G401 (cell line): ENCODE measurements around the gene JOSD2. TPM values are rescaled to one million over a fixed set of nuclear protein-coding genes. Genes with fewer than 3 reads are reported as not detected.
"Not testable (repeated sequence)": the region's sequence is repeated elsewhere in the genome, so short reads cannot be mapped to it uniquely, and the experiment has no call there.

Experiments used
- DNase-seq: peaks from one replicate; pipeline ENCODE4 v3.0.0-alpha.2; 2015; ENCODE audit warnings: low spot score
- in situ Hi-C: cut with HindIII; loops from 2 replicates; pipeline ENCODE4 v1.10.0; 2016; ENCODE audit warnings: low sequenced_read_pairs, mixed read lengths
- total RNA-seq: library from RNA; depleted of rRNA; stranded (reverse); fragments of >200 nt; shearing (Covaris generic); gene quantifications from 2 replicates; pipeline ENCODE4 v1.2.3, GENCODE V29; 2014

Gene JOSD2
- total RNA-seq, 1 experiment from 2014 or later, result 13.6 TPM

- peak; percentile 72 for DNase-seq
- in situ Hi-C loops, result no loop called here
Observed at GRCh38 chr19:50548191-50549058, 37.4 kb upstream of the JOSD2 start.

GRCh38 chr19:50547385-50548190, 36.6 kb upstream of the JOSD2 start:
- DNase-seq, result peak; percentile 66

DNA sequence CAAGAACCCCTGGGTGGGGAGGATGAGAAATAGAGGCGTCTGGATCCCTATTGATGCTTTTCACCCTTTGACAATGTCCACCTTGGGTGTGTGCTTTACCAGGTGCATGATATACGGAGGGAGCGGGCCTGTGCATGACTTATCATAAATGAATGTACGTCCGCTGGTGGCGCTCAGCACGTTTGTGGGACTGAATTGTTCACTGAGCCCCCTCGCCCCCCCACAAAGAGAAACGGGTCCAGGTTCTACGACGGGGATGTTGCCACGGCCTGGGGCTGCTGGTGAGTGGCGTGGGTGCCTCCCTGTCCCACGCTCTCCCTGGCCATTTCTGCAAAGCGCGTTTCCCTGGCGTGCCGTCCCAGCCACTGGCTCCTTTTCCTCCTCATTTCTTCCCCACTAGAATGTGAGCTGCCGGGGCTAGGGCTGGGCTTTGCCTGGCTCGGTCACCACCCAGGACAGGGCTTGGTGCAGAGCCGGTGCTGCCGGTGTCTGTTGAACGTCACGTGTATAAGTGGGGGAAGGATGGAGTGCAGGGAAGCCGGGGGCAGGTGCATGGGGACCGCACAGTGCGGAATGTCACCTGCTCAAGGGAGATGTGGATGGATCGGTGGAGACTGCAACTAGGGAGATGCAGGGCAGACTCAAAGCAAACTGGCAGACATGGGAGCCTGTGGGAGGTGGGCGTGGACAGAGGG, 35.7 kb upstream of the JOSD2 start:
- DNase-seq, result peak; percentile 51
- in situ Hi-C loops, result no loop called here

More at GRCh38 chr19:50547385-50548190, 36.6 kb upstream of the JOSD2 start:
- in situ Hi-C loops, result no loop called here

GRCh38 chr19:50542943-50543342, 32.0 kb upstream of the JOSD2 start:
- peak; percentile 82 for DNase-seq
- in situ Hi-C loops, result no loop called here

GRCh38 chr19:50537769-50538230, 26.8 kb upstream of the JOSD2 start:
- peak; percentile 88 for DNase-seq
- in situ Hi-C loops, result no loop called here

- DNase-seq, result no peak
- in situ Hi-C loops, result no loop called here
Observed at GRCh38 chr19:50537306-50537685, 26.3 kb upstream of the JOSD2 start.

GRCh38 chr19:50536662-50537305, 25.8 kb upstream of the JOSD2 start:
- in situ Hi-C loops, result no loop called here
- DNase-seq, result no peak

- in situ Hi-C loops, result no loop called here
- DNase-seq, result no peak
Observed at GRCh38 chr19:50535672-50536187, 24.7 kb upstream of the JOSD2 start.

- in situ Hi-C loops, result no loop called here
- DNase-seq, result no peak
Observed at GRCh38 chr19:50534478-50534877, 23.5 kb upstream of the JOSD2 start.

GRCh38 chr19:50532952-50533351, 22.0 kb upstream of the JOSD2 start:
- in situ Hi-C loops, result no loop called here

GRCh38 chr19:50531171-50531612, 20.2 kb upstream of the JOSD2 start:
- DNase-seq, result no peak
- in situ Hi-C loops, result no loop called here

More at GRCh38 chr19:50532952-50533351, 22.0 kb upstream of the JOSD2 start:
- DNase-seq, result no peak

DNA sequence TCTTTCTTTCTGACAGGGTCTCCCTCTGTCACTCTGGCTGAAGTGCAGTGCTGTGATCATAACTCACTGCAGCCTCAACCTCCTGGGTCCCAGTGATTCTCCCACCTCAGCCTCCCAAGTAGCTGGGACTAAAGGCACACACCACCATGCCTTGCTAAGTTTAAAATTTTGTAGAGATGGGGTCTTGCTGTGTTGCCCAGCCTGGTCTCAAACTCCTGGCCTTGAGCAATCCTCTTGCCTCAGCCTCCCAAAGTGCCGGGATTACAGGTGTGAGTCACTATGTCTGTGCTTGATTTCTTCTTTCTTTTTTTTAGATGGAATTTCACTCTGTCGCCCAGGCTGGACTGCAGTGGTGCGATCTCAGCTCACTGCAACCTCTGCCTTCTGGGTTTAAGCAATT, 17.1 kb upstream of the JOSD2 start:
- in situ Hi-C loops, DNase-seq: not testable (repeated sequence)

GRCh38 chr19:50522881-50523280, 11.9 kb upstream of the JOSD2 start:
- in situ Hi-C loops, result no loop called here
- DNase-seq, result no peak

- peak; percentile 55 for DNase-seq
- in situ Hi-C loops, result no loop called here
Observed at GRCh38 chr19:50520822-50521465, 10.0 kb upstream of the JOSD2 start.

DNA sequence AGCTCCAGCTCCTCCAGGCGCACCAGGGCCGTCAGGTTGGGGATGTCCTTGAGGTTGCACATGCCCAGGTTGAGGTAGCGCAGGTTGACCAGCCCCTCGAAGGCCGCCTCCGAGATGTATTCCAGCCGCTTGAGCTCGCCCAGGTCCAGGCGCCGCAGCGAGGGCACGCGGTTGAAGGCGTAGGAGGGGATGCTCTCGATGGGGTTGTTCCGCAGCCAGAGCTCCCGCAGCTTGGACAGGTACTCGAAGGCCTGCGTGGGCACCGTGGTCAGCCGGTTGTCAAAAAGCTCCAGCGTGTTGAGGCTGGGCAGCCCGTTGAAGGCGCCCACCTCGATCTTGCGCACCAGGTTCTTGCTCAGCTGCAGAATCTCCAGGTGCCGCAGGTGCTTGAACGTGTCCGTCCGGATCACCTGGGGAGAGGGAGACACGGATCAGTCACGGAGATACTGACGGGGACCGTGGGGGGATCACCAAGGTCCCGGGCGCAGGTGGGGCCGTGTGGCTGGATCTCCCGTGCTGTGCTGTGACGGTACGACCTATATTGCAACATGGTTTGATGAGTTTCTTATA, 8.1 kb upstream of the JOSD2 start:
- in situ Hi-C loops, result no loop called here
- no peak for DNase-seq

DNA sequence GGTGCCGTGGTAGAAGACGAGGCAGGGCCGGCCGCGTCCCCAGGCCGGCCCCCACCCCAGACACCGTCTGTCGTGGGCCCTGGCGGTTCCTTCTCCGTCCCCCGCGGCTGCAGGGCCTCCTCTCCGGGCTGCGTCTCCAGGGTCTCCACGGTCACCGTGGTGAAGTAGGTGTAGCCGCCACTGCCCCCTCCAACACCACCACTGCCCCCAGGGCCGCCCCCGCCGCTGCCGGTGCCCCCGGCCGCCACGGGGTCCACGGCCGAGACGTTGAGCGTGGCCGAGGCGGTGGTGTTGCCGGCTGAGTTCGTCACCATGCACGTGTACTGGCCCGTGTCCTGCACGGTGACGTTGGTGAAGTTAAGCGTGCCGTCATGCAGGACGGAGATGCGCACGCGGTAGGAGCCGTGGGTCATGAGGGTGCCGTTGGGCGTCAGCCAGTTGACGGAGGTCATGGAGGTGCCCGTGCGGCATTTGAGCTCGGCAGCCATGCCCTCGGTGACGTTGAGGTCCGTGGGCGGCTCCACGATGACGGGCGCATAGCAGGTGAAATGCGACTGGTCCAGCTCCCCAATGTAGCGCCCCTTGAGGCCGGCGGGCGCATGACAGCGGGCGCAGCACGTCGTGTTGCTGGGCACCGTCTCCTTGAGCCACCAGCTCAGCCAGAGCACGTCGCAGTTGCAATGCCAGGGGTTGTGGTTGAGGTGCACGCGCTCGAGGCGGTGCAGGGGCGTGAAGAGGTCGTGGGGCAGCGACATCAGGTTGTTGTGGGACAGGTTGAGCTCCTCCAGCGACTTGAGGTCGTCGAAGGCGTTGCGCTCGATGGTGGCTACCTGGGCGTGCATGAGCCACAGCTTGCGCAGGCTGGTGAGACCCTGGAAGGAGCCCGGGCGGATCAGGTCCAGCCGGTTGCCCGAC, 7.4 kb upstream of the JOSD2 start:
- no peak for DNase-seq
- in situ Hi-C loops, result no loop called here

DNA sequence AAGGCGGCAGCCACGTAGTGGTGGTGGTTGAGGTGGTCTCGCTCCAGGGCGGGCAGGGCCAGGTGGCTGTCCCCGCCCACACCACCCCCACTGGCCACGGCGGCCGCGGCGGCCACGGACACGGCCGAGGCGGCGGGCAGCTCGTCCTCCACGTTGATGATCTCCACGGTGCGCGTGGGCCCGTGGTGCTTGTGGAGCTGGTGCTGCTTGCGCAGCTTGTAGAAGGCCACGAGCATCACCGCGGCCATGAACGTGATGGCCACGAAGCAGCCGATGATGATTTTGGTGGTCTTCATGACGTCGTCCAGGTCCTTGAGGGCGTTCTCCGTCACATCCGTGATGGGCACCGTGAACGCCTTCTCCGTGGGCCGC, 6.7 kb upstream of the JOSD2 start:
- no peak for DNase-seq
- in situ Hi-C loops, result no loop called here
